GM08714 (cell line): ENCODE data around the gene CRMP1.
"Not testable (repeated sequence)": the region's sequence is repeated elsewhere in the genome, so short reads cannot be mapped to it uniquely, and the experiment has no call there.

Experiments
- H3K4me3 ChIP-seq: fragments of 200-500 bp; sonication (Bioruptor generic); 2 replicates; pipeline ENCODE4 v1.5.1; 2014; ENCODE audit warnings: mild to moderate bottlenecking, low read length, inconsistent platforms
- ZNF274 ChIP-seq: IDR thresholded peaks from 2 replicates; pipeline ENCODE4 v1.6.1; 2012; ENCODE audit warnings: mild to moderate bottlenecking, low read depth, low read length

The CRMP1 gene

GRCh38 chr4:5865896-5866599, 26.8 kb downstream of the CRMP1 start:
- TF ChIP-seq ZNF274 = no peak
- no peak overlapping the region for H3K4me3 ChIP-seq

GRCh38 chr4:5863461-5864113, 29.3 kb downstream of the CRMP1 start:
- H3K4me3 ChIP-seq = no peak overlapping the region
- TF ChIP-seq ZNF274 = no peak

GRCh38 chr4:5858020-5858769, 34.7 kb downstream of the CRMP1 start:
- no peak overlapping the region for H3K4me3 ChIP-seq
- no peak for TF ChIP-seq ZNF274

GRCh38 chr4:5857199-5857598, 35.7 kb downstream of the CRMP1 start:
- TF ChIP-seq ZNF274 = no peak
- H3K4me3 ChIP-seq = no peak overlapping the region

GRCh38 chr4:5856362-5856761, 36.5 kb downstream of the CRMP1 start:
- not testable (repeated sequence) for H3K4me3 ChIP-seq

GRCh38 chr4:5854929-5855328, 38.0 kb downstream of the CRMP1 start:
- no peak overlapping the region for H3K4me3 ChIP-seq
- TF ChIP-seq ZNF274 = no peak

GRCh38 chr4:5852523-5853202, 40.2 kb downstream of the CRMP1 start:
- H3K4me3 ChIP-seq = no peak overlapping the region
- no peak for TF ChIP-seq ZNF274

GRCh38 chr4:5851637-5852301, 41.1 kb downstream of the CRMP1 start:
- no peak for TF ChIP-seq ZNF274
- H3K4me3 ChIP-seq = no peak overlapping the region

- H3K4me3 ChIP-seq = no peak overlapping the region
- no peak for TF ChIP-seq ZNF274
Measured at GRCh38 chr4:5845035-5845905, 47.6 kb downstream of the CRMP1 start.

GRCh38 chr4:5843573-5844530, 49.0 kb downstream of the CRMP1 start:
- no peak overlapping the region for H3K4me3 ChIP-seq
- TF ChIP-seq ZNF274 = no peak

- TF ChIP-seq ZNF274 = no peak
- H3K4me3 ChIP-seq = no peak overlapping the region
Measured at GRCh38 chr4:5842456-5842855, 50.4 kb downstream of the CRMP1 start.
